ENCODE results near the gene OR2A12.
"Not testable (repeated sequence)": the region's sequence is repeated elsewhere in the genome, so short reads cannot be mapped to it uniquely, and the experiment has no call there.

The OR2A12 gene, protein sequence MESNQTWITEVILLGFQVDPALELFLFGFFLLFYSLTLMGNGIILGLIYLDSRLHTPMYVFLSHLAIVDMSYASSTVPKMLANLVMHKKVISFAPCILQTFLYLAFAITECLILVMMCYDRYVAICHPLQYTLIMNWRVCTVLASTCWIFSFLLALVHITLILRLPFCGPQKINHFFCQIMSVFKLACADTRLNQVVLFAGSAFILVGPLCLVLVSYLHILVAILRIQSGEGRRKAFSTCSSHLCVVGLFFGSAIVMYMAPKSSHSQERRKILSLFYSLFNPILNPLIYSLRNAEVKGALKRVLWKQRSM

DNA sequence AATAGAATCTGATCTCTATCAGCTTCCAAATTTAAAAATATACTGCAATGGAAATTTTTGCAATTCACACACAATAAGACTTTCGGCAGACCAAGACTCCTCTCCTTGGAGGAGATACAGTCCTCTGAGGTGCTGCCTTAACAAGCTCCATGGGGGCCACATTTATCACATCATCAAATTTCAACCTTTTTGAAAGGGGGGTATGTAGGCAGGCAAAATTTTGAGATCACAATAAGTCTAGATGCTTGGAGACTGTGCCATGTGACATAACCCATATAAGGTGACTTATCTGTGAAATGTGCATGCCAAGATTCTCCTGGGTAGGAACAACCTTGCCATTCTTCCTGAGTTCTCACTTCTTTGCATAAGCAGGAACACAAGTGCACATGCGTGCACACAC lies at the start of gene OR2A12:
Gene OR2A12 (plus strand): TSS at position 301 of the 400 bp plus-strand sequence. CDS start 8,830 bp downstream, outside the sequence.
- DNase-seq (ENCODE audit: low read depth in 2 of 2) = no peak

DNA sequence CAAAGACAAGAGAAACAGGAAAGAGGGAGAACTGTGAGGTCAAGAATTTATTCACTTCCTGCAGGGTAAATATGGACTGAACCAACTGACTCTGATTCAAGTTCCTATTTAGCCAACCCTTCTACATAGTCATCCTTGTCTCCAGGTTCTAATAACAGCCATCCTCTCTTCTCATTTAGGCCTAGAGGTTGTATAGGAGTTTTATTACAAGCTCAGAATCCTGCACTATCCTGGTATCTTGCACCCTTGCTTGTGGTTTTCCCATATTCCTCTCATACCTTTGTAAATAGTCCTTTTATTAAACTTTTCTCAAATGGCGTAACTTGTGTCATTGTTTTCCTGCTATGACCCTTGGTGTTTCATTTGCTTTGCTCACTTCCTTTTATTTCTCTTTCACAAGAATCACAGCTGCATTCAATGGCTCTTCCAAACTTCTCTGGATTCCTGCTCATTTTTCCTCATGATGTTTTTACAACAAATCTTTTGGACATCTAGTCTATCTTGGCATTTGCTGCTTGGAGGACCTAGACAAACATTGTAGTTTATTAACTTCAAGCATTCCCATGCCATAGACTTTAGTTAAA lies 49.7 kb upstream of the OR2A12 start:
- DNase-seq (ENCODE audit: low read depth in 2 of 2) = no peak

- no peak for DNase-seq (ENCODE audit: low read depth in 2 of 2)
Measured at GRCh38 chr7:144037414-144038035, 48.6 kb upstream of the OR2A12 start.

GRCh38 chr7:144038887-144039286 lies 47.2 kb upstream of the OR2A12 start:
- DNase-seq (ENCODE audit: low read depth in 2 of 2) = no peak

DNA sequence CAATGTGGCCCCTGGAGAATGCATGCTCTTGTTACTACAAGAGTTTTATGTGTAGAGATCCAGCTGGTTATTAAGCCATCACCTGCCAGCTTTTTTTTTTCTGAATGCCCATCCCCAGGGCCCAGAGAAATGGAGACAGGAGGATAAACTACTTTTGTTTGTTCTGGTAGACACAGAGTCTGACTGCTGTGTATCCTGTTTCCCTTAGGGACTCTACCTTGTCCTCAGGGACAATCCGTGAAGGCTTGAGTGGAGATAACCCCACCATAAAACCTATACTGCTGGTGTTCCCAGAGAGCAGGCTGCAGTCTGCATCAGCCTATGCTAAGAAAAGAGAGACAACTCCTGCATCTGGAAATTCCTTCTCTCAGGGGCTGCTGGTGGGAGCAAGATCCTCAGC lies 37.4 kb upstream of the OR2A12 start, which contains the start of gene OR2A5:
Gene OR2A5 (plus strand): TSS at position 301 of the 400 bp plus-strand sequence. CDS start 1,454 bp downstream, outside the sequence.
- DNase-seq (ENCODE audit: low read depth in 2 of 2) = no peak

DNA sequence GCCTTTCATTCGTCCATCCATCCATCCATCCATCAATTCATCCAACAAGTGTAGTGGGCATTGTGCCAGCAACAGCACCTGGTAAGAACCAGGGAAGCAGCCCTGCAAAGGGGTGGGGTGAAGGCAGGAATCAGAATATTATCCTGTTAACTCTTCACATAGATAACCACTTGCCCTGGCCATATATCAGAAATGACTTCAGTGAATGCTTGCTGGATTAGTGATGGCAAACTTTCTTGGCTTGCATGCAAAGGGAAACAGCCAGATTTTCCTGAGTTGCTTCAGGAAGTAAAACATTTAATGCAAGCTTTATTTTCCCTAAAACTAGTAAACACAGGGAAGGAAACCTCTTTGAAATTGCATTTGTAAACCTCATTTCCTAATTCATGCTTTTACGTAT lies 36.6 kb upstream of the OR2A12 start:
- no peak for DNase-seq (ENCODE audit: low read depth in 2 of 2)

DNA sequence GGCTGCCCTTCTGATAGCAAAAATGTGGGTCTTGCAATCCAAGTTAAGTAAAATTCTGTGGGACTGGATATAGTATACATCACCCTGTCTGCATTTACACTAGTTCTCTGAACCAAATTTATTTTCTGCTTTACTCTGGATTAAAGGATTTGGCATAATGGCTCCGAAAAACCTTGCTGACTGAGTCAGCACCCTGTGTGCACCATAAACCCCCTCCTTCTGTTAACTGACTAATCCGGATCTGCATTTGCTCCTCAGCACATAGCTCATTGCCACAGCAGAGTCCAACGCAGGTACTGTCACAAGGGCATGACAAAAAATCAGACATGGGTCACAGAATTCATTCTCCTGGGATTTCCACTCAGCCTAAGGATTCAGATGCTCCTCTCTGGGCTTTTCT lies 36.0 kb upstream of the OR2A12 start:
- DNase-seq (ENCODE audit: low read depth in 2 of 2) = no peak

DNA sequence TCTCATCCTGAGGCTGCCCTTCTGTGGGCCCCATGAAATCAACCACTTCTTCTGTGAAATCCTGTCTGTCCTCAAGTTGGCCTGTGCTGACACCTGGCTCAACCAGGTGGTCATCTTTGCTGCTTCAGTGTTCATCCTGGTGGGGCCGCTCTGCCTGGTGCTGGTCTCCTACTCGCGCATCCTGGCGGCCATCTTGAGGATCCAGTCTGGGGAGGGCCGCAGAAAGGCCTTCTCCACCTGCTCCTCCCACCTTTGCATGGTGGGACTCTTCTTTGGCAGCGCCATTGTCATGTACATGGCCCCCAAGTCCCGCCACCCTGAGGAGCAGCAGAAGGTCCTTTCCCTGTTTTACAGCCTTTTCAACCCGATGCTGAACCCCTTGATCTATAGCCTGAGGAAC lies 35.2 kb upstream of the OR2A12 start:
- DNase-seq (ENCODE audit: low read depth in 2 of 2) = not testable (repeated sequence)

GRCh38 chr7:144057954-144058353 lies 28.1 kb upstream of the OR2A12 start:
- no peak for DNase-seq (ENCODE audit: low read depth in 2 of 2)

GRCh38 chr7:144063710-144064109 lies 22.4 kb upstream of the OR2A12 start:
- DNase-seq (ENCODE audit: low read depth in 2 of 2) = no peak

DNA sequence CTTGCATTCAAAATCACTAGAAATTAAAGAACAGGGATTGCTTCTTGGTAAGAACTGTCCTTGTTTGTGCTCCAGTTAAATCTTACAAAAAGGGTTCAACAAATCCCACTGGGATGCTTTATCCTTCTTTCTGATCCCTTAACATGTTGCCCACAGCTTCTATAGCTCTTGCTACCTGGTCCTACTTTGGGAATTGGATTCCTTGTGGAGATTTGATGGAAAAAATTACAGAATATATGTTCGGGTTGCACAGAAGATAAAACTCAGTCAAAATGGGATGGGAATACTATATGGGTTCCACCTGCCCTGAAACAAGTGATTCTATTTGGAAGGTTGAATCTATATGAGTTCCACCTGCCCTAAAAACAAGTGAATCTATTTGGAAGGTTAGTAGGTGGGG lies 16.6 kb upstream of the OR2A12 start, which contains the start of gene OR2A25:
Gene OR2A25 (plus strand): TSS at position 301 of the 400 bp plus-strand sequence. CDS start 4,409 bp downstream, outside the sequence.
- no peak for DNase-seq (ENCODE audit: low read depth in 2 of 2)

- DNase-seq (ENCODE audit: low read depth in 2 of 2) = no peak
Measured at GRCh38 chr7:144069953-144070352, 16.1 kb upstream of the OR2A12 start.

DNA sequence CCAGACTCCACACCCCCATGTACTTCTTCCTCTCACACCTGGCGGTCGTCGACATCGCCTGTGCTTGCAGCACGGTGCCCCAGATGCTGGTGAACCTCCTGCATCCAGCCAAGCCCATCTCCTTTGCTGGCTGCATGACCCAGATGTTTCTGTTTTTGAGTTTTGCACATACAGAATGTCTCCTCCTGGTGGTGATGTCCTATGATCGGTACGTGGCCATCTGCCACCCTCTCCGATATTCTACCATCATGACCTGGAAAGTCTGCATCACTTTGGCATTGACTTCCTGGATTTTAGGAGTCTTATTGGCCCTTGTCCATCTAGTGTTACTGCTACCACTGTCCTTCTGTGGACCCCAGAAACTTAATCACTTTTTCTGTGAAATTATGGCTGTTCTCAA lies 11.7 kb upstream of the OR2A12 start:
- DNase-seq (ENCODE audit: low read depth in 2 of 2) = no peak

- no peak for DNase-seq (ENCODE audit: low read depth in 2 of 2)
Measured at GRCh38 chr7:144086730-144087129, 652 bp downstream of the OR2A12 start.

DNA sequence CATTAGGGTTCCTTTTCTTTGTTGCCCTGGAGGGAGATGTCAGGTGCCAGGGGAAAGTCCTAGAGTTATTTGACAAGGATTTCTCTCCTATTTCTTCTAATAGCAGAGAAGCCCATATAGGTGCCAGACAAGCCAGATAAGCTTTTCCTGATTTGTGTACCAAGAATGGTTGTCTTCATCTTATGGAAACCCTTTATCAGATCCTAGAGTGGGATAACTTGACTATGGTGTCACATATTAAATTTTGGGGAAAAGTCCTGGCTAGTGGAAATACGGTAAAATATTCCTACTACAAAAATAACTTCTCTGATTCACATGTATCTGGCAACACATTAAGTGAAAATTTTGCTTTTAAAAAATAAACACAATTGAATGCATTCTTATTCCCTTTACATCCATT lies 1.2 kb downstream of the OR2A12 start:
- DNase-seq (ENCODE audit: low read depth in 2 of 2) = no peak

DNA sequence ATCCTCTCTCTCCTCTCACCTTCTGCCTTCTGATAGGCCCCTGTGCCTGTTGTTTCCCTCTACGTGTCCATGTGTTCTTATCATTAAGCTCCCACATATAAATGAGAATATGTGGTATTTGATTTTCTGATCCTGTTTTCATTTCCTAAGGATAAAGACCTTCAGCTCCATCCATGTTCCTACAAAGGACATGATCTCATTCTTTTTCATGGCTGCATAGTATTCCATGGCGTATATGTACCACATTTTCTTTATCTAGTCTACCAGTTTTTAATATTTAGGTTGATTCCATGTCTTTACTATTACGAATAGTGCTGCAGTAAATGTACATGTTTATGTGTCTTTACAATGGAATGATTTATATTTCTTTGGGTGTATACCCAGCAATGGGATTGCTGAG lies 4.6 kb downstream of the OR2A12 start:
- no peak for DNase-seq (ENCODE audit: low read depth in 2 of 2)

GRCh38 chr7:144098776-144099175 lies 12.7 kb downstream of the OR2A12 start:
- no peak for DNase-seq (ENCODE audit: low read depth in 2 of 2)

DNA sequence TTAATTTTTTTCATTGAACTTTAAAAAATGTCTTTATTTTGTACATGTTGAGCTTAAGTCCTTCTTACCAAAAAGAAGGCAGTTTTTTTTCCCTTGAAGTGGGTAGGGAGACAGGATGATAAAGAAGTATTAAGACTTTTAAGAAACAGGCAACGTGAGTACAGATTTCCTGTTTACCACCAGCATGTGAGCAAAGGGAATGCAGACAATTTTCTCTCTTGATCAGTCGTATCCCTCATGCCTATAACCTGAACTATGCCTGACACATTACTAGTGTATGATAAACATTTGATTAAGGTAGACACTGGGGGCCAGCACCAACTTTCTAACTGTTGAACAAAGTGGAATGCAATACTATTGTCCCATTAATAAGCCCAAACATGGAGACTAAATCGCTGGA lies 14.5 kb downstream of the OR2A12 start:
- no peak for DNase-seq (ENCODE audit: low read depth in 2 of 2)

DNA sequence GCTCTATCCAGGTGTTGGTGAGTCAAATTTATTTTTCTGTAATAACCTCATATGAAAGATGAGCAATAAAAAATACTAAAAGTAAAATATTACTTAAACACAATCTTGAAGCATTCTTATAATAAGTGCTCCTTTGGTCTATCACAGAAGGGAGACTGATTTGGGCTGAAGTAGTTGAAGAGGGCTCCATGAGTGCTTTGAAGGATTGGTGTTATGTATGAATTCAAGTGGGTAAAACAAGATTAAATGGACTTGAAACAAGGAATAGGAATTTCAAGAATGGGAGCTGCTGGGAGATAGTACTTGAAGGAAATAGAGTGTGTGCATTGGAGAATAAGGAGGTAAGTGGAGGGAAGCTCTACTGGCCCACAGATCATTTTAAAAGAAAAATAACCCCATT lies 16.0 kb downstream of the OR2A12 start:
- no peak for DNase-seq (ENCODE audit: low read depth in 2 of 2)

DNA sequence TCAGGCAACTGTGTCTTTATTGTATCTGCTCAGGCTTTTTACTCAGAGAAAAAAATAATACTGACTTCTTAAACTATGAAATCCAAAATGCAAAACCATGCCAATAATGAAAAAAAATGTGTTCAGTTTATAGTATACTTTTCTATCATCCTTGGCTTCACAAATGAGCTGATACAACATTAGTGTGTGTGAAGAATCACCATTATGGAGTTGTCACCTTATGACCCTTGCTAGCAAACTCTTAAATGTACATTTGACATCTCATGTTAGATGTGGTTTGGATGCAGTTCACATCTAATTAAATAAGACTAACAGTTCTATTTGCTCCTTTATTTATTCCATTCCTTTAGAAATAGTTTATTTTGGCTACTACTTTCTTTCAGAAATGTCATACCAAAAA lies 19.1 kb downstream of the OR2A12 start:
- DNase-seq (ENCODE audit: low read depth in 2 of 2) = no peak

DNA sequence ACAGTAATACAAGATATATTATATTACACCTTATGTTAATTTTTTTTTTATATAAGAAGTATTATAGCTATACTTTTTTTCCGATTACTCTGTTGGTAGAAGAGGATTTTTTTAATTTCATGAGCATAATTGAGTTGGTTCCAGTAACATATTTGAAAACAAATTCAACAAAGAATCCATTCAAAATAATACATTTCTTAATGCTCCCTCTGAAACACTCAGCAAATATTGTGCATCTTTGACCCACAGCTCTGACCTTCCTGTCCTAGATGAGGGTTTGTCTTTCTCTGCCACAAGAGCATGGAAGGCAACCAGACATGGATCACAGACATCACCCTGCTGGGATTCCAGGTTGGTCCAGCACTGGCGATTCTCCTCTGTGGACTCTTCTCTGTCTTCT lies 23.2 kb downstream of the OR2A12 start, which contains the start of gene OR2A2:
Gene OR2A2 (plus strand): TSS at position 301 of the 400 bp plus-strand sequence. CDS start 0 bp downstream, at position 301.
- DNase-seq (ENCODE audit: low read depth in 2 of 2) = no peak

GRCh38 chr7:144110272-144110671 lies 24.2 kb downstream of the OR2A12 start:
- DNase-seq (ENCODE audit: low read depth in 2 of 2) = no peak

DNA sequence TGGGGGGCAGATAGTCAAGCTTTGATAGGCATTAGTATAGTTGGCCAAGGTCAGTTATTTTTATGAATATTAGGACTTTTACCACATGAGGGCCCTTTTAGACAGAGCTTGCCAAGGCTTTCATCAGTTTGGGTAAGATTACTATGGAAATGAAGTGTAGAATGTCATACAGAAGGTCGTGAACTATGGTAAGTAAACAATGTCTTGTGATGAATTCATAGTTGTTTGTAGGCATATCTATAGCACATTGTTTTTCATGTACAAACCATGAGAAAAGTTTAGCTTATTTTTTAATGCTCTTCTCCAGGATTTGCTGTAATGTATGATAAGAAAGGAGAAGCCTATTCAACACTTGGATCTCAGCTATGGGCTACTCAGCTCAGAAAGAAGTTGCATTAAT lies 27.6 kb downstream of the OR2A12 start:
- DNase-seq (ENCODE audit: low read depth in 2 of 2) = no peak

Data from activated CD4-positive, alpha-beta T cell treated with anti-CD3 and anti-CD28 coated beads for 24 hours (primary cell).